Mesenchymal stem cell (in vitro differentiated cells and primary cell): ENCODE data around the gene OTX2.

ENCODE experiments used
- DNase-seq: peaks from one replicate; pipeline ENCODE4 v3.0.0-alpha.2; 2013
- H2AFZ ChIP-seq: one replicate; pipeline ENCODE4 v1.6.1; 2013; ENCODE audit warnings: low read depth, mild to moderate bottlenecking, control low read depth, inconsistent platforms, low read length, moderate library complexity
- H2AK5ac ChIP-seq: 2 replicates; pipeline ENCODE4 v1.6.1; 2013; ENCODE audit warnings: low read length, moderate library complexity, mild to moderate bottlenecking, inconsistent platforms; ENCODE audit not compliant: severe bottlenecking
- H2BK120ac ChIP-seq: one replicate; pipeline ENCODE4 v1.6.1; 2013; ENCODE audit warnings: low read depth, mild to moderate bottlenecking, inconsistent platforms, low read length, moderate library complexity
- H2BK12ac ChIP-seq, 2 experiments: one replicate each; pipeline ENCODE4 v1.6.1; 2013; ENCODE audit warnings: inconsistent platforms in 2 of 2, low read length in 2 of 2, mild to moderate bottlenecking in 2 of 2, moderate library complexity in 2 of 2, control low read depth in 1 of 2
- H2BK15ac ChIP-seq: one replicate; pipeline ENCODE4 v1.6.1; 2013; ENCODE audit warnings: mild to moderate bottlenecking, low read depth, inconsistent platforms; ENCODE audit not compliant: poor library complexity, severe bottlenecking
- H2BK5ac ChIP-seq: 2 replicates; pipeline ENCODE4 v1.6.1; 2013; ENCODE audit warnings: low read depth, mild to moderate bottlenecking, low read length, control low read depth, inconsistent platforms; ENCODE audit not compliant: poor library complexity, severe bottlenecking
- H3K14ac ChIP-seq, 2 experiments: one replicate each; pipeline ENCODE4 v1.6.1; 2013; ENCODE audit warnings: inconsistent platforms in 2 of 2, low read length in 2 of 2, control low read depth in 1 of 2, mild to moderate bottlenecking in 1 of 2, moderate library complexity in 1 of 2
- H3K18ac ChIP-seq, 2 experiments: one replicate each; pipeline ENCODE4 v1.6.1; 2013; ENCODE audit warnings: inconsistent platforms in 2 of 2, low read length in 2 of 2, control low read depth in 1 of 2, low read depth in 1 of 2, mild to moderate bottlenecking in 1 of 2
- H3K23ac ChIP-seq, 2 experiments: one replicate each; pipeline ENCODE4 v1.6.1; 2013; ENCODE audit warnings: inconsistent platforms in 2 of 2, low read length in 2 of 2, mild to moderate bottlenecking in 2 of 2, moderate library complexity in 2 of 2, control low read depth in 1 of 2
- H3K27ac ChIP-seq: 2 replicates; pipeline ENCODE4 v1.5.1; 2013; ENCODE audit warnings: mild to moderate bottlenecking, moderate library complexity, low read length, control low read depth, inconsistent platforms; ENCODE audit not compliant: poor library complexity, severe bottlenecking
- H3K27me3 ChIP-seq, 2 experiments: 2 replicates each; pipeline versions ENCODE4 v1.6.1 to v1.7.0; 2013; ENCODE audit warnings: low read length in 2 of 2, mild to moderate bottlenecking in 2 of 2, moderate library complexity in 2 of 2, control low read depth in 1 of 2, inconsistent platforms in 1 of 2; ENCODE audit not compliant: control insufficient read depth in 1 of 2, insufficient read depth in 1 of 2
- H3K36me3 ChIP-seq, 2 experiments: 2 replicates each; pipeline versions ENCODE4 v1.6.1 to v1.7.0; 2013; ENCODE audit warnings: low read length in 2 of 2, control low read depth in 1 of 2, inconsistent platforms in 1 of 2, low read depth in 1 of 2, mild to moderate bottlenecking in 1 of 2; ENCODE audit not compliant: insufficient read depth in 2 of 2, control insufficient read depth in 1 of 2
- H3K4ac ChIP-seq, 2 experiments: one replicate each; pipeline ENCODE4 v1.6.1; 2013; ENCODE audit warnings: inconsistent platforms in 2 of 2, low read length in 2 of 2, mild to moderate bottlenecking in 2 of 2, moderate library complexity in 2 of 2, control low read depth in 1 of 2, low read depth in 1 of 2
- H3K4me1 ChIP-seq: 2 replicates; pipeline ENCODE4 v1.6.1; 2013; ENCODE audit warnings: low read depth, low read length, control low read depth; ENCODE audit not compliant: control insufficient read depth, insufficient read depth
- H3K4me2 ChIP-seq: 2 replicates; pipeline ENCODE4 v1.6.1; 2013; ENCODE audit warnings: low read length, mild to moderate bottlenecking, inconsistent platforms; ENCODE audit not compliant: poor library complexity, severe bottlenecking
- H3K4me3 ChIP-seq, 2 experiments: 2 replicates each; pipeline versions ENCODE4 v1.5.1 to v1.7.0; 2013; ENCODE audit warnings: low read length in 2 of 2, mild to moderate bottlenecking in 2 of 2, control low read depth in 1 of 2, low read depth in 1 of 2; ENCODE audit not compliant: insufficient read depth in 1 of 2
- H3K79me1 ChIP-seq: replicated peaks from 2 replicates; pipeline ENCODE4 v1.6.1; 2013; ENCODE audit warnings: mild to moderate bottlenecking, control low read depth, low read length, inconsistent platforms; ENCODE audit not compliant: poor library complexity, severe bottlenecking
- H3K9ac ChIP-seq: 2 replicates; pipeline ENCODE4 v1.7.0; 2013; ENCODE audit warnings: mild to moderate bottlenecking, low read length, moderate library complexity
- H3K9me3 ChIP-seq: 2 replicates; pipeline ENCODE4 v1.7.0; 2013; ENCODE audit warnings: mild to moderate bottlenecking, low read length; ENCODE audit not compliant: control insufficient read depth
- H4K8ac ChIP-seq: one replicate; pipeline ENCODE4 v1.6.1; 2013; ENCODE audit warnings: inconsistent platforms, mild to moderate bottlenecking, low read length, moderate library complexity
- H4K91ac ChIP-seq: one replicate; pipeline ENCODE4 v1.6.1; 2013; ENCODE audit warnings: mild to moderate bottlenecking, low read length, inconsistent platforms
- WGBS: methylation state at CpG from one replicate; pipeline ENCODE4 v1.1.7; 2013; ENCODE audit warnings: mixed read lengths; 5-methylcytosine and 5-hydroxymethylcytosine counted together

Gene OTX2

GRCh38 chr14:56754921-56755320, 55.4 kb downstream of the OTX2 start:
- Histone ChIP-seq H3K9me3 (no peaks in the 10 kb centered on the region), H3K4me2 (no peak overlapping the region), H3K27me3 (no peaks in the 10 kb centered on the region), H3K4me1 (no peaks in the 10 kb centered on the region), H3K9ac (no peak overlapping the region), H3K79me1 (no peaks in the 10 kb centered on the region), H3K23ac (no peak overlapping the region), H3K4ac (no peak overlapping the region), H2BK15ac (no peak overlapping the region), H4K91ac (no peak overlapping the region), H2BK120ac (no peak overlapping the region), H2BK12ac (no peak overlapping the region), H3K18ac (no peak overlapping the region), H3K4me3 (no peak overlapping the region), H3K27ac (no peak overlapping the region), H2AFZ (no peak overlapping the region), H4K8ac (no peak overlapping the region), H3K14ac (no peak overlapping the region), H2BK5ac (no peak overlapping the region), H2AK5ac (no peak overlapping the region), H3K36me3 (no peaks in the 10 kb centered on the region)
- no peak for DNase-seq
- WGBS, result 46% methylated on average over 3 of the region's 3 CpGs

- no peak overlapping the region for H3K18ac ChIP-seq
- no peak overlapping the region for H3K4me3 ChIP-seq
- no peak overlapping the region for H2BK12ac ChIP-seq
- no peaks in the 10 kb centered on the region for H3K79me1 ChIP-seq
- no peak overlapping the region for H3K9ac ChIP-seq
- H3K27ac ChIP-seq, result no peak overlapping the region
- no peaks in the 10 kb centered on the region for H3K4me1 ChIP-seq
- H3K9me3 ChIP-seq, result no peaks in the 10 kb centered on the region
- no peaks in the 10 kb centered on the region for H3K36me3 ChIP-seq
- no peak overlapping the region for H3K4ac ChIP-seq
- H4K91ac ChIP-seq, result no peak overlapping the region
- peaks cover 0 to 4% of the 10 kb centered on the region in 2 experiments for H3K27me3 ChIP-seq
- no peak overlapping the region for H3K14ac ChIP-seq
- H4K8ac ChIP-seq, result no peak overlapping the region
- no peak overlapping the region for H2BK15ac ChIP-seq
- DNase-seq, result no peak
- no peak overlapping the region for H2AFZ ChIP-seq
- H2AK5ac ChIP-seq, result no peak overlapping the region
- 90% methylated on average over 1 of the region's 3 CpGs for WGBS
- H3K23ac ChIP-seq, result no peak overlapping the region
- H2BK120ac ChIP-seq, result no peak overlapping the region
- H3K4me2 ChIP-seq, result no peak overlapping the region
- no peak overlapping the region for H2BK5ac ChIP-seq
Observed at GRCh38 chr14:56753396-56753795, 56.9 kb downstream of the OTX2 start.

GRCh38 chr14:56752428-56752827, 57.9 kb downstream of the OTX2 start:
- no peaks in the 10 kb centered on the region for H3K36me3 ChIP-seq
- no peaks in the 10 kb centered on the region for H3K79me1 ChIP-seq
- H3K27me3 ChIP-seq, result peaks cover 0 to 7% of the 10 kb centered on the region in 2 experiments
- no peak overlapping the region for H3K4ac ChIP-seq
- H3K9me3 ChIP-seq, result no peaks in the 10 kb centered on the region
- no peaks in the 10 kb centered on the region for H3K4me1 ChIP-seq
- H2AFZ ChIP-seq, result no peak overlapping the region
- H2BK120ac ChIP-seq, result no peak overlapping the region
- no peak overlapping the region for H3K14ac ChIP-seq
- no peak overlapping the region for H3K4me3 ChIP-seq
- DNase-seq, result no peak
- H2BK5ac ChIP-seq, result no peak overlapping the region
- H2BK15ac ChIP-seq, result no peak overlapping the region
- no peak overlapping the region for H3K23ac ChIP-seq
- H3K9ac ChIP-seq, result no peak overlapping the region
- 77% methylated on average over 6 of the region's 7 CpGs for WGBS
- no peak overlapping the region for H4K91ac ChIP-seq
- no peak overlapping the region for H3K4me2 ChIP-seq
- H2AK5ac ChIP-seq, result no peak overlapping the region
- H3K18ac ChIP-seq, result no peak overlapping the region
- H4K8ac ChIP-seq, result no peak overlapping the region
- H3K27ac ChIP-seq, result no peak overlapping the region
- no peak overlapping the region for H2BK12ac ChIP-seq

GRCh38 chr14:56751471-56751870, 58.8 kb downstream of the OTX2 start:
- no peaks in the 10 kb centered on the region for H3K36me3 ChIP-seq
- no peak overlapping the region for H2BK12ac ChIP-seq
- WGBS, result 13% methylated on average over 2 of the region's 2 CpGs
- no peak overlapping the region for H3K4me3 ChIP-seq
- no peak overlapping the region for H3K9ac ChIP-seq
- H3K9me3 ChIP-seq, result no peaks in the 10 kb centered on the region
- H2BK120ac ChIP-seq, result no peak overlapping the region
- no peak overlapping the region for H3K27ac ChIP-seq
- no peak overlapping the region for H4K8ac ChIP-seq
- H2BK5ac ChIP-seq, result no peak overlapping the region
- peaks cover 0 to 7% of the 10 kb centered on the region in 2 experiments for H3K27me3 ChIP-seq
- no peak overlapping the region for H3K14ac ChIP-seq
- no peaks in the 10 kb centered on the region for H3K79me1 ChIP-seq
- no peak overlapping the region for H3K23ac ChIP-seq
- no peak overlapping the region for H2BK15ac ChIP-seq
- DNase-seq, result no peak
- H3K4me1 ChIP-seq, result no peaks in the 10 kb centered on the region
- H2AK5ac ChIP-seq, result no peak overlapping the region
- H3K18ac ChIP-seq, result no peak overlapping the region
- no peak overlapping the region for H3K4ac ChIP-seq
- no peak overlapping the region for H2AFZ ChIP-seq
- H3K4me2 ChIP-seq, result no peak overlapping the region
- no peak overlapping the region for H4K91ac ChIP-seq
